Activated CD4-positive, CD25-positive, alpha-beta regulatory T cell treated with anti-CD3 and anti-CD28 coated beads, Interleukin-2, amount 50 U/mL, for 16 hours (primary cell): ENCODE data around the gene CDYL.

Experiments used
- DNase-seq: peaks from one replicate; pipeline ENCODE4 v3.0.0-alpha.2; 2020; ENCODE audit warnings: low read depth, low spot score

The CDYL gene

DNA sequence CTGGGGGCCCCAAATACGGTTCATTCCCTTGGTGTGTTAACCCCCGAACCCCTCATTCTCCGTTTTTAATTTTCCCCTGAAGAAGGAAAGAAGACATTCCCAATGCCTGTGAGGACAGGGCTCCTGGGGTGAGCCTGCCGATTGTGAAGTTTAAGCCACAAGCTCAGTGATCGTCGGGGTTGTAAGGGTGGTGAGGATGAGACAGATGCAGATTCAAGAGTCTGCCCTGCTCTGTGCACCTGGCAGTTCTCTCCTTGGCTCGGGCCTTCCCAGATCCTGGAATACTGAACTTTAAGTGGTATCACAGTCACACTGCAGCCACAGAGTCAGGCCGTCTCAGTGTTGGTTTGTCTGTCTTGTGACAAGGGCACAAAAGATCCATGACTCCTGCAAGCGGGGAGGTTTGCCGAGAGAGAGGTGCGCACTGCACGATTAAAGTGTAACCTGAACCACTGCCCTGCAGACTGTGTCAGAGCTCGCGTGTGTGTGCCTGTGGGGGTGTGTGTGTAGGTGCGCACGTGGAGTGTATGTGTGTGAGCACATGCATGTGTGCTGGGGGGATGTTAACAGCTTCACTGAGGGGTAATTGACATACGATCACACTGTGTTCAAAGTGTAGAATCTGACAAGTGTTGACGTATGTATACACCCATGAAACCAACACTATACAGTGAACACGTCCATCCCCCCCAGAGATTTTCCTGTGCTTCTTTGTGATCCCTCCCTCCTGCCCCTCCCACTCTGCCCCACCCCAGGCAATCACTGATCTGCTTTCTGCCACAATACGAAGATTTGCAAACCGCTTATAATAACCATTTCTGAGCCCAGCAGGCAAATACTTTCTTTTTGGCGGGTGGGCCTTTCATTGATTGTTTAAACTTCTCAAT lies 188.7 kb downstream of the CDYL start:
- DNase-seq = no peak

- no peak for DNase-seq
These were observed 189.6 kb downstream of the CDYL start for GRCh38 chr6:4965562-4966389.

- DNase-seq = no peak
These were observed 191.3 kb downstream of the CDYL start for GRCh38 chr6:4967301-4968030.

GRCh38 chr6:4969609-4970285 lies 193.5 kb downstream of the CDYL start:
- no peak for DNase-seq

- DNase-seq = no peak
These were observed 194.7 kb downstream of the CDYL start for GRCh38 chr6:4970739-4971395.

GRCh38 chr6:4971851-4972250 lies 195.6 kb downstream of the CDYL start:
- DNase-seq = no peak

DNA sequence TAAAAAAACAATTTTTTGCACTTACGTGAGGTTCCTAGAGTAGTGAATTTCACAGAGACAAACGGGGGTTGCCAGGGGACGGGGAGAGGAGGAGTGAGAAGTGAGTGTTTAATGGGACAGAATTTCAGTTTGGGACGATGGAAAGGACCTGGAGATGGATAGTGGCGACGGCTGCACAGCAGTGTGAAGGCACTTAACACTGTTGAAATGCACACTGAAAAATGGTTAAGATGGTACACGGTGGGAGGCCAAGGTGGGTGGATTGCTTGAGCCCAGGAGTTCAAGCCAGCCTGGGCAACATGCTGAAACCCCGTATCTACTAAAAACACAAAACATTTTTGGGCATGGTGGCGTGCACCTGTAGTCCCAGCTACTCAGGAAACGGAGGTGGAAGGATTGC lies 196.2 kb downstream of the CDYL start:
- no peak for DNase-seq

DNA sequence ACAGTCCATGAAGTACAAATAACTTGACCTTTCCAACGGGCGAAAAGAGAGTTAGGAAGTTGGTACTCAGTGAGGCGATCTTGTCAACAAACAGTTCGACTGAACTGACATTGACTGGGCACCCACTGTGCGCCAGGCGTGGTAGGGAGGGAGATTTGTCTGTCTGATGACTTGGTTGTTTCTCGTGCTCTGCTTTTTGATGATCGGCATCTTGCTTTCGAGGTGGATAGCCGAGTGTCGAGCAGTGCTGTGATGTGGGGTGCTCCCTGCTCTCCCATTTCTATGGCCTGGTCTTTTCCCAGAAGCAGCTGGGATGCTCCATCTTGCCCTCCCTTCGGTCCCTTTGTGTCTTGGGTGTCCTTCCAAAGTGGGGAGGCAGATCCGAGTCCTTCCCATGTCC lies 197.2 kb downstream of the CDYL start:
- DNase-seq = no peak

DNA sequence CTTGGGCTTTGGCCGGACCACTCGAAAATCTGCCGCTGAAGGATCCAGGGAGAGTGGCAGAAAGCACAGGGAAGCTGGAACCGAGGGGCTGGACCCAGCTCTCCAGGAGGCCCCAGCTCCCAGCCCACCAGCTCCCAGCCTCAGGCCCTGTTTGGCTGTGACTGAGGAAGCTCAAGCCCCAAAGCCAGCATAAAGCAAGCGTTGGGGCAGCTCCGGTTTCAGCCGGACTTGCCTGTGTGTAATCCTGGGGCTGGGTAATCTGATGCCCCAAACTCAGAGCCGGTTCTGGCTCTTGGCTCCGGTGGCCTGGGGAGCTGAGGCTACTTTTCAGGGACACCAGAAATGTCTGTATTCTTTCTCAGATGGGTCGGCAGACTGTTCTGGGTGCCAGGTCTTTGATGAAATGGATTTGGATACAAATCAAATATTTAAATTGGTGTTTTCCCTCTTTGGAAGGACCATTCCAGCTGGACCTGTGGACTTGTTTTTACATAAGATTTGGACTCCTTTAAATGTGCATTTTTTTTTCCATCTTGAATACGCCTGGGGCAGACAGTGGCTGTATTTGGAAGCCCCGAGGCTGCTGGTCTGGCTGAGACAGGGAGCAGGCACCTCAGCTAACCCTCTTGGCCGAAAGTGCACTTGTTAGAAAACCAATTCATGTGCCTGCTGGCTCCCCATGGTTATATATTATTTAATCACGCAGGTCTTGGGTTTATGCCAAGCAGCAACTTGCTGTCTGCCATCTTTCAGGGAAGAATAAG lies 198.0 kb downstream of the CDYL start:
- DNase-seq = no peak

- no peak for DNase-seq
These were observed 198.8 kb downstream of the CDYL start for GRCh38 chr6:4974962-4975361.

DNA sequence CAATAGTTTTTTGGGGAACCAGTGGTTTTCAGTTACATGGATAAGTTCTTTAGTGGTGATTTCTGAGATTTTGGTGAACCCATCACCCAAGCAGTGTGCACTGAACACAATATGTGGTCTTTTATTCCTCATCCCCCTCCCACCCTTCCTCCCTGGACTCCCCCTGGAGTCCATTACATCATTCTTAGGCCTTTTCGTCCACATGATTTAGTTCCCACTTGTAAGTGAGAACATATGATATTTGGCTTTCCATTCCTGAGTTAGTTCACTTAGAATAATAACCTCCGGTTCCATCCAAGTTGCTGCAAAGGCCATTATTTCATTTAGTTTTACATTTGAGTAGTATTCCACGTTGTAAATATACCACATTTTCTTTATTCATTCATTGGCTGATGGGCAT lies 199.3 kb downstream of the CDYL start:
- no peak for DNase-seq

GRCh38 chr6:4977468-4977867 lies 201.3 kb downstream of the CDYL start:
- DNase-seq = no peak

DNA sequence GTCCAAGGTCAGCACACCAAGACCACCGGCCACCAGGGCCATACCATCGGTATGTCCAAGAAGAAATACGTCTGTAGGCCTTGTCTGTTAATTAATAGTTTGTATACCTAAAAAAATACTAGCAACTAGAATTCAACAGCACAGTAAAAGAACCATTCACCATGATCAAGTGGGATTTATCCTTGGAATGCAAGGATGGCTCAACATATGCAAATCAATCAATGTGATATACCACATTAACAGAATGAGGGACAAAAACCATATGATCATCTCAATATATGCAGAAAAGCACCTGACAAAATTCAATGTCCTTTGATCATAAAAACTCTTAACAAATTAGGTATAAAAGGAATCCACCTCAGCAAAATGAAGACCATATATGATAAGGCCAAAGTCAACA lies 203.2 kb downstream of the CDYL start:
- no peak for DNase-seq

DNA sequence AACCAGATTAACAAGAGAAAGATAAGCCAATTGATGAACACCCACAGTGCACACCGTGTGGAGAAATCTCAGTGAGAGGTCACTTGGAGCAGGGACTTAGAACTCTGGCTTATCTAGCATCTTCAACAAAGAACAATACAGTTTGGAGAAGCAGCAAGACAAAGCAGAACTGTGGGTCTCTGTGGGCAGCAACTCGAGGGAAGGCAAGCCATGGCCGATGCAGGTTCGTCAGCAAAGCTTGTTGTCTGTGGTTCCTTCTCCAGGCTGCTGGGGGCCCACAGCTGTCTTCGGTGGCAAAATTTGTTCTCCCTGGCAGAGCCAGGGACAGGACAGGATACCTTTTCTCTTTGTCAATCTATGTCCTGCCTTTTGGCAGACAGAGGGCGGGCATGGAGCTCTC lies 205.6 kb downstream of the CDYL start:
- DNase-seq = no peak

GRCh38 chr6:4983322-4983721 lies 207.1 kb downstream of the CDYL start:
- DNase-seq = no peak

DNA sequence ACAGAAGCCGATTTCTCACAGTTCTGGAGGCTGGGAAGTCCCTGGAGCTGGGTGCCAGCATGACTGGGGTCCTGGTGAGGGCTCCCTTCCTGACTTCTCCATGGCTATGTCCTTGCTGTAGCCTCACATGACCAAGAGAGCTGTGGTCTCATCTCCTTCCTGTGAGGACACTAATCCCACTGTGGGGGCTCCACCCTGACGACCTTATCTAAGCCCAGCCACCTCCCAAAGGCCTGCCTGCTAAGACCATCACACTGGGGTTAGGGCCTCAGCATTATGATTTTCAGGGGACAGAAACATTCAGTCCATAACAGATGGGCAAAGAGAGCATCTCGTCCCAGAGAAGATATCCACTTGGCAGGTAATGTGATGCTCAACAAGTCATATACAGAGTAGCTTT lies 210.8 kb downstream of the CDYL start:
- DNase-seq = no peak

- DNase-seq = no peak
These were observed 211.2 kb downstream of the CDYL start for GRCh38 chr6:4987432-4987831.

DNA sequence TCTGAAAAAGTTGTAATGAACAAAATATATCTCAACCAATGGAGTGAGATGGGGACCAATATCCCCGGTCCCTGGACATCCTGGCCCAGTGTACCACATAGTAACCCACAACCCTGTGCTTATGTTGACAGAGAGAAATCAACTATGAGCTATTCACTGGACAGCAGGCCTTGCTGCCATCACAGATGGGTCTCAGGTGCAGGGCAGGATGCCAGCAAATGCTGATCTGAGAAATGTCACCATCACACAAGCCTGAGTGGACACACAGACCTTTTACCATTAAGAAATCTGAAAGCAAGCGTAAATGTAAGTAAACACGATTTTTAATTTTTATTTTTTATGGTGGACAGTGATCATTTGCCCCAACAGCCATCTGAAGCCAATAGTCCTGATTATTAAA lies 218.5 kb downstream of the CDYL start:
- DNase-seq = no peak

DNA sequence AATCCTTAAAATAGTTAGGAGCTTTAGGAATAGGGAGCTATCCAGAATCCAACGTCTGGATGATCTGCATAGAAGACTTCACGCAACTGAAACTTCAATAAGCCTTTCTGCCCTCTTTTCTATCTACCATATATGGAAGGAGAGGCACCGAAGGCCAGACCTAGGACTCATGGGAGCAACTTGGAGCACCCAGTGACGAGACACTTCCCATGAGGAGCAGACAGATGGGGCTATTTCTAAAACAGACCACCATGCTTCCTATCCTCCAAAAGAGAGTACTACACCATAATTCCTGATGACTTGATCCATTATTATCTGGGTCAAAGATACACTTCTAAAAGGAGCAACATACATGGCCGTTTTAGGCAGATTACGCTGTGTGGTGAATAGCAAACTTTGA lies 221.7 kb downstream of the CDYL start:
- DNase-seq = no peak

GRCh38 chr6:4999586-4999985 lies 223.4 kb downstream of the CDYL start:
- DNase-seq = no peak
